ENCODE results near the gene PLA2G4C.

The PLA2G4C gene, protein sequence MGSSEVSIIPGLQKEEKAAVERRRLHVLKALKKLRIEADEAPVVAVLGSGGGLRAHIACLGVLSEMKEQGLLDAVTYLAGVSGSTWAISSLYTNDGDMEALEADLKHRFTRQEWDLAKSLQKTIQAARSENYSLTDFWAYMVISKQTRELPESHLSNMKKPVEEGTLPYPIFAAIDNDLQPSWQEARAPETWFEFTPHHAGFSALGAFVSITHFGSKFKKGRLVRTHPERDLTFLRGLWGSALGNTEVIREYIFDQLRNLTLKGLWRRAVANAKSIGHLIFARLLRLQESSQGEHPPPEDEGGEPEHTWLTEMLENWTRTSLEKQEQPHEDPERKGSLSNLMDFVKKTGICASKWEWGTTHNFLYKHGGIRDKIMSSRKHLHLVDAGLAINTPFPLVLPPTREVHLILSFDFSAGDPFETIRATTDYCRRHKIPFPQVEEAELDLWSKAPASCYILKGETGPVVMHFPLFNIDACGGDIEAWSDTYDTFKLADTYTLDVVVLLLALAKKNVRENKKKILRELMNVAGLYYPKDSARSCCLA

GRCh38 chr19:48110350-48110966 is at the start of gene PLA2G4C:
Gene PLA2G4C, minus strand, starts transcription at chr19:48110817. Its CDS starts 4,288 bp downstream, at chr19:48106529.
- peak; percentile 72 to 81 (median 78) for DNase-seq (ENCODE audit: low read depth in 4 of 4, low spot score in 1 of 4)

- DNase-seq (ENCODE audit: low read depth in 4 of 4, low spot score in 1 of 4): no peak
Measured at GRCh38 chr19:48158210-48158790, 47.7 kb upstream of the PLA2G4C start.

GRCh38 chr19:48154003-48154402 is 43.4 kb upstream of the PLA2G4C start:
- no peak for DNase-seq (ENCODE audit: low read depth in 4 of 4, low spot score in 1 of 4)

DNA sequence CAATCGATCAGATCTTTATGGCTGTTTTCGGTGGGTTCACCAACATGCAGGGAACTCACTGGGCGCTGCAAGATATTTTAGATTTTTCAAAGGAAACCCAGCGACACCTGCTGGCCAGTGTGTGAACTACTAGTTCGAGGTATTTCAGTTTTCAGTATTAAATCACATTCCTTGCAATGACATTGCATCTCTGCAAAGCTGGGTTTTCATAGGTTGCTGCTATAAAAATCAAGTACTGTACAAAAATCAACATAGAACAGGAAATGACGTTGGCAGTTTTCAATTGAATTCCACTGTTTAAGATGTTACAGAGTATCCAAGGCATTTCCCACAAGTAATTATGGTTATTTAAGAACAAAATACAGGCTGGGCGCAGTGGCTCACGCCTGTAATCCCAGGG is 41.9 kb upstream of the PLA2G4C start:
- DNase-seq (ENCODE audit: low read depth in 4 of 4, low spot score in 1 of 4): peak; percentile 30 to 53 (median 40)

- DNase-seq (ENCODE audit: low read depth in 4 of 4, low spot score in 1 of 4): no peak
Measured at GRCh38 chr19:48149430-48149829, 38.8 kb upstream of the PLA2G4C start.

DNA sequence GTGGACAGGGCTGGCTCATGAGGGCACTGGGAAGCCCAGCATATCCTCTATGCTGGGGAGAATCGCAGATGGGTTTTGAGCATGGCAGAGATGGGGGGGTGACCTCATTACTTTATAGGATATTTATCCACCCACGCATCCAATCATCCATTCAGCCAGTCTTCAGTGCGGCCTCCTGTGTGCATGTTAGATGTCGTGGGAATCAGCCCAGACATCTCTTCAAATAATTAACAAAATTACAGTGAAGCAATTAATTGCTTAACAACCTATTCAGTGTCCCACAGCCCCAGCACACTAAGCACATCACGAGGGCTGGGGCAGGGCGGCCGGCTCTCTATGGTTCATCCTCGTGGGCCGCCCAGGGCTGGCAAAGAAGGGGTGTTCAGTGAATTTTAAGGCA is 38.0 kb upstream of the PLA2G4C start:
- DNase-seq (ENCODE audit: low read depth in 4 of 4, low spot score in 1 of 4): no peak

GRCh38 chr19:48147597-48148175 is 37.1 kb upstream of the PLA2G4C start:
- DNase-seq (ENCODE audit: low read depth in 4 of 4, low spot score in 1 of 4): no peak

GRCh38 chr19:48139053-48139452 is 28.4 kb upstream of the PLA2G4C start:
- DNase-seq (ENCODE audit: low read depth in 4 of 4, low spot score in 1 of 4): no peak

DNA sequence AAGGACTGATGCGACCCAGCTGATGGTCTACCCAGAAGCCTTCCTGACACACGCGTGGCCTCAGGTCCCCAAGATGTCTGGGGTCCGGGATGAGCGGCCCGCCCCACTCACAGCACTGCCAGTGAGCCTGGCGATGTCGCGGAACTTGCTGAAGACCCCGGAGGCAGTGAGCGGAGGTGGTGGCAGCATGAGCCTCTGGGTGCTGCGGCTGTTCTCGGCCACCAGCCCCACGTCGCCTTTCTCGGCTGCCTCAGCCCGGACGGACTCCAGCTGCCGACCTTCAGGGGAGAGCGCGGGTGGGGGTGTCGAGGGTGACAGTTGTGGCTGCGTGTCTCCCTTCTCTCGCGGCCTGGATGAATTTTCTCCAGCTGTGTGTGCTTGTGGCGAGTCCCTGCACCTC is 26.8 kb upstream of the PLA2G4C start:
- no peak for DNase-seq (ENCODE audit: low read depth in 4 of 4, low spot score in 1 of 4)

GRCh38 chr19:48136547-48136946 is 25.9 kb upstream of the PLA2G4C start:
- no peak for DNase-seq (ENCODE audit: low read depth in 4 of 4, low spot score in 1 of 4)

DNA sequence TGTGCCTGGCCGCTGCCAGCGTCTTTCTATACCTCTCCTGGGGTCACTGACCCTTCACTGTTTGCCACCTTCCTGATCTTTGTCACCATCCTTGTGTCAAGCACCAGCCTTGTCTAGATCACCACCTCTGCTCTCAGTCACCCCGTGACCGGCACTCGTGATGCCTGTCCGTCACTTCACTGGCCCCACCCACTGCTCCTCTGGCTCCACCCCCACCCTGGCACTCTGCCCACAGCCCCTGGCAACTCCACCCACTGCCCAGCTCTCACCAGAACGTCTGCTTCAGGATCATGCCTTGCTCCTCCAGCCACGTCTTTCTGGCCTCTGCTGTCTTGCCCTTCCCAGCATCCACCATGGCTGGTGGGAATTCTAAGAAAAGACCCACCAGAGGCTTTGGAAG is 24.8 kb upstream of the PLA2G4C start:
- no peak for DNase-seq (ENCODE audit: low read depth in 4 of 4, low spot score in 1 of 4)

DNA sequence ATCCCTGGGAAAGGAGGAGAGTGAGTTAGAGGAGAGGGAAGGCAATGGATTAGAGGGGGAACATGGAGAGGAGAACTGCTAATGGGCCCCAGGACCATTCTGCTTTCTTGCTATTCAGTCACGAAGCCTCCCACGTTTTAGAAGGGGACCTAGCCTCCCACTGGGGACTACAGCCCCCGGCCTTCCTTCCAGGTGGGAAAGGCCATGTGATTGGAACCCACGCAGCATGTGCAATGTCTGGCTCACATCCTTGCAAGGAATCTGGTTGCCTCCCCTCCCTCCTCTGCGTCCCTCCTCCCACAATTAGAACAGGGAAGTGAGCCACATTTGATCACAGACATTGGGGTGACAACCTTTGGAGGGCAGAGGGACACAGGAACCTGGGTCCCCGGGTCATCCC is 22.5 kb upstream of the PLA2G4C start:
- no peak for DNase-seq (ENCODE audit: low read depth in 4 of 4, low spot score in 1 of 4)

GRCh38 chr19:48127561-48127960 is 16.9 kb upstream of the PLA2G4C start:
- no peak for DNase-seq (ENCODE audit: low read depth in 4 of 4, low spot score in 1 of 4)

GRCh38 chr19:48123907-48124651 is 13.5 kb upstream of the PLA2G4C start:
- DNase-seq (ENCODE audit: low read depth in 4 of 4, low spot score in 1 of 4): peak in 1 of 4 experiments; percentile 40

DNA sequence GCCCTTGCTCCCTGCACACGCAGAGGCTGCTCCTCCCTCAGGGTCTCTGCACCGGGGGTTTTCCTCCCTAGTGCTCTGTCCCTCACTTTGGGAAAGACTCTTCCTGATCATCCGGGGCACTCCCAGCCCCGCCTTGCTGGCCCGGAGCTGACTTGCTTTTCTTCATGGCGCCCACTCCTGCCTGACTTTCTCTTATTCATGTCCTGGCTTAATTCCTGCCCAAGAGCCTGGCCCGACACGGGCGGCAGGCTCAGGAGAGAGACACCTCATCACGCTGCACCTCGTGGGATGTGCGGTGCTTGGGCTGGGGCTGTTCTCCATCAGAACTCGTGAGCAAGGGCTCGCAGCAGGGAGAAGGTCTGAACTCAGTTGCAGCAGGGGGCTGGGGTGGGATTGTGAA is 11.8 kb upstream of the PLA2G4C start:
- no peak for DNase-seq (ENCODE audit: low read depth in 4 of 4, low spot score in 1 of 4)

GRCh38 chr19:48121909-48122371 is 11.3 kb upstream of the PLA2G4C start:
- no peak for DNase-seq (ENCODE audit: low read depth in 4 of 4, low spot score in 1 of 4)

GRCh38 chr19:48121066-48121465 is 10.4 kb upstream of the PLA2G4C start:
- no peak for DNase-seq (ENCODE audit: low read depth in 4 of 4, low spot score in 1 of 4)

GRCh38 chr19:48120505-48120904 is 9.9 kb upstream of the PLA2G4C start:
- DNase-seq (ENCODE audit: low read depth in 4 of 4, low spot score in 1 of 4): no peak

DNA sequence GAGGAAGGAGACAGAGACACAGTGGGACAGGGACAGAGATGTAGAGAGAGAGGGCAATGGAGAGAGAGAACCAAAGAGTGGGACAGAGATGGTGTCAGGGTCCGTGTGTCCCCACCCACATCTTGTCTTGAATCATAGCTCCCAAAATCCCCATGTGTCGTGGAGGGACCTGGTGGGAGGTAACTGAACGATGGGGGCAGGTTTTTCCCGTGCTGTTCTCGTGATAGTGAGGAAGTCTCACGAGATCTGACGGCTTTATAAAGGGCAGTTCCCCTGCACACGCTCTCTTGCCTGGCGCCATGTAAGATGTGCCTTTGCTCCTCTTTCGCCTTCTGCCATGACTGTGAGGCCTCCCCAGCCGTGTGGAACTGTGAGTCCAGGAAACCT is 7.5 kb upstream of the PLA2G4C start:
- no peak for DNase-seq (ENCODE audit: low read depth in 4 of 4, low spot score in 1 of 4)

GRCh38 chr19:48117515-48118130 is 7.0 kb upstream of the PLA2G4C start:
- no peak for DNase-seq (ENCODE audit: low read depth in 4 of 4, low spot score in 1 of 4)

All from stimulated activated CD4-positive, alpha-beta T cell treated with anti-CD3 and anti-CD28 coated beads, Interleukin-1b, Interleukin-23, amount 100 ng/mL, for 24 hours (primary cell).